HAP-1 (cell line): ENCODE data around the gene D2HGDH.
"Not testable (repeated sequence)": the region's sequence is repeated elsewhere in the genome, so short reads cannot be mapped to it uniquely, and the experiment has no call there.

Experiments
- DNase-seq, 2 experiments: peaks; one replicate each; pipeline ENCODE4 v3.0.0-alpha.2; 2016 to 2020; ENCODE audit warnings: low spot score in 2 of 2
- H3K27me3 ChIP-seq: fragments of 250-450 bp; sonication (Bioruptor Pico); 2 replicates; pipeline ENCODE4 v1.5.1; 2020; ENCODE audit warnings: low read depth, mild to moderate bottlenecking, moderate library complexity
- H3K36me3 ChIP-seq: fragments of 250-450 bp; sonication (Bioruptor Pico); replicated peaks from 2 replicates; pipeline ENCODE4 v1.5.1; 2020; ENCODE audit warnings: mild to moderate bottlenecking
- H3K4me1 ChIP-seq: fragments of 250-450 bp; sonication (Bioruptor Pico); 2 replicates; pipeline ENCODE4 v1.5.1; 2020; ENCODE audit warnings: mild to moderate bottlenecking
- H3K4me3 ChIP-seq: fragments of 250-450 bp; sonication (Bioruptor Pico); 2 replicates; pipeline ENCODE4 v1.5.1; 2020; ENCODE audit warnings: mild to moderate bottlenecking, moderate library complexity
- H3K9me3 ChIP-seq: fragments of 250-450 bp; sonication (Bioruptor Pico); 2 replicates; pipeline ENCODE4 v1.5.1; 2020; ENCODE audit warnings: mild to moderate bottlenecking, moderate library complexity
- in situ Hi-C: fragments of 300-500 bp; cut with MboI; formaldehyde crosslinking; loops from 3 replicates; pipeline ENCODE4 v1.14.3; 2020; ENCODE audit warnings: low sequenced_read_pairs, inconsistent platforms, mixed read lengths

Gene D2HGDH

DNA sequence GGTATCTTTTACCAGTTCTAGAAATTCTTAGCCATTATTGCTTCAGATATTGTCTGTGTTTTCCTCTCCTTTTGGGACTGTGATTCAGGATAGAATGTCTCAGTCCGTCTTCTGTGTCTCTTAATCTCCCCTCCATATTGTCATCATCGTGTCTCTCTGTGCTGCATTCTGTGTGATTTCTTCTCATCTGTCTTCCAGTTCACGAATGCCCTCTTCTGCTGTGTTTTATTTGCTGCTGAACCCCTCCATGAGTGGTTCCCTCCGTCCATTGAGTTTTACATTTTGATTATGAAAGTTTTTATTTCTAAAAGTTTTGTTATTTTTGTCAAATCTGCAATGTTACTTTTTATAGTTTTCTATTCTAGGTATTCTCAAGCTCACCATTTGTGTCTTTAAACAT is 11.7 kb downstream of the D2HGDH start:
- H3K4me1 ChIP-seq: no peaks in the 10 kb centered on the region
- H3K27me3 ChIP-seq: no peaks in the 10 kb centered on the region
- no peak for DNase-seq
- peaks cover 41% of the 10 kb centered on the region for H3K36me3 ChIP-seq
- H3K9me3 ChIP-seq: no peaks in the 10 kb centered on the region
- H3K4me3 ChIP-seq: no peak overlapping the region
- in situ Hi-C loops: no loop called here

GRCh38 chr2:241748468-241749256 is 14.2 kb downstream of the D2HGDH start:
- in situ Hi-C loops: no loop called here
- H3K4me1 ChIP-seq: no peaks in the 10 kb centered on the region
- H3K36me3 ChIP-seq: peaks cover 43% of the 10 kb centered on the region
- H3K4me3 ChIP-seq: no peak overlapping the region
- H3K9me3 ChIP-seq: no peaks in the 10 kb centered on the region
- DNase-seq: no peak
- no peaks in the 10 kb centered on the region for H3K27me3 ChIP-seq

- in situ Hi-C loops: no loop called here
- peaks cover 30% of the 10 kb centered on the region for H3K36me3 ChIP-seq
Measured at GRCh38 chr2:241750076-241750840, 15.8 kb downstream of the D2HGDH start.

GRCh38 chr2:241751152-241751551 is 16.7 kb downstream of the D2HGDH start:
- Histone ChIP-seq H3K4me3 (no peak overlapping the region), H3K36me3 (peaks cover 31% of the 10 kb centered on the region), H3K9me3 (no peaks in the 10 kb centered on the region), H3K27me3 (no peaks in the 10 kb centered on the region), H3K4me1 (no peaks in the 10 kb centered on the region)
- DNase-seq: no peak
- in situ Hi-C loops: no loop called here

More at GRCh38 chr2:241750076-241750840, 15.8 kb downstream of the D2HGDH start:
- no peaks in the 10 kb centered on the region for H3K27me3 ChIP-seq
- no peak overlapping the region for H3K4me3 ChIP-seq
- H3K4me1 ChIP-seq: no peaks in the 10 kb centered on the region
- no peak for DNase-seq
- H3K9me3 ChIP-seq: no peaks in the 10 kb centered on the region

- no peak for DNase-seq
- no peak overlapping the region for H3K4me3 ChIP-seq
- no peaks in the 10 kb centered on the region for H3K4me1 ChIP-seq
- in situ Hi-C loops: no loop called here
- peaks cover 36% of the 10 kb centered on the region for H3K36me3 ChIP-seq
- H3K9me3 ChIP-seq: no peaks in the 10 kb centered on the region
- no peaks in the 10 kb centered on the region for H3K27me3 ChIP-seq
Measured at GRCh38 chr2:241751776-241752175, 17.3 kb downstream of the D2HGDH start.

GRCh38 chr2:241752253-241752652 is 17.8 kb downstream of the D2HGDH start:
- Histone ChIP-seq H3K36me3 (peaks cover 38% of the 10 kb centered on the region), H3K27me3 (no peaks in the 10 kb centered on the region), H3K9me3 (no peaks in the 10 kb centered on the region), H3K4me1 (no peaks in the 10 kb centered on the region), H3K4me3 (no peak overlapping the region)
- in situ Hi-C loops: no loop called here
- no peak for DNase-seq

GRCh38 chr2:241752689-241753276 is 18.4 kb downstream of the D2HGDH start:
- Histone ChIP-seq H3K36me3 (peaks cover 38% of the 10 kb centered on the region), H3K9me3 (no peaks in the 10 kb centered on the region), H3K4me1 (no peaks in the 10 kb centered on the region), H3K27me3 (no peaks in the 10 kb centered on the region), H3K4me3 (no peak overlapping the region)
- in situ Hi-C loops: no loop called here
- no peak for DNase-seq

DNA sequence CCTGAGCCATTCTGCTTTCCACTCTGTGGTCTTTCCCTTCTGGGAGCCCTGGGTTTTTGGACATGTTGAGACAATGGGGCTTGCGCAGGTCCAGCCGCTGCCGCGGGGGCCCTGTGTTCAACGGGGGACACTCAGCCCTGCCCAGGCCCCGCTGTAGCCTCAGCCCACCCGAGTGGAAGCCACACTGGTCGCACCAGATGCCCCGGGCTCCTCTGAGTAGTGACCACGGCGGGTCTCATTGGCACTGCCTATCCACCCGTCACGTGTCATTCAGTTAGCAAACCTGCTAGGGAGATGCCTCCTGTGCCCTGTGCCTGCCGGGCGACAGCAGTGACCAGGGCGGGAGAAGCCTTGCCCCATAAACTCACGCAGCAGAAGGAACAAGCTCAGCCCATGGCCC is 19.1 kb downstream of the D2HGDH start:
- peaks cover 37% of the 10 kb centered on the region for H3K36me3 ChIP-seq
- in situ Hi-C loops: no loop called here
- no peak for DNase-seq

GRCh38 chr2:241754042-241754441 is 19.6 kb downstream of the D2HGDH start:
- H3K4me3 ChIP-seq: no peak overlapping the region
- no peak for DNase-seq
- in situ Hi-C loops: no loop called here
- peaks cover 31% of the 10 kb centered on the region for H3K36me3 ChIP-seq
- no peaks in the 10 kb centered on the region for H3K9me3 ChIP-seq
- no peaks in the 10 kb centered on the region for H3K4me1 ChIP-seq
- H3K27me3 ChIP-seq: no peaks in the 10 kb centered on the region

More for the DNA sequence above, 19.1 kb downstream of the D2HGDH start:
- H3K4me1 ChIP-seq: no peaks in the 10 kb centered on the region
- H3K27me3 ChIP-seq: no peaks in the 10 kb centered on the region
- H3K4me3 ChIP-seq: no peak overlapping the region
- no peaks in the 10 kb centered on the region for H3K9me3 ChIP-seq

DNA sequence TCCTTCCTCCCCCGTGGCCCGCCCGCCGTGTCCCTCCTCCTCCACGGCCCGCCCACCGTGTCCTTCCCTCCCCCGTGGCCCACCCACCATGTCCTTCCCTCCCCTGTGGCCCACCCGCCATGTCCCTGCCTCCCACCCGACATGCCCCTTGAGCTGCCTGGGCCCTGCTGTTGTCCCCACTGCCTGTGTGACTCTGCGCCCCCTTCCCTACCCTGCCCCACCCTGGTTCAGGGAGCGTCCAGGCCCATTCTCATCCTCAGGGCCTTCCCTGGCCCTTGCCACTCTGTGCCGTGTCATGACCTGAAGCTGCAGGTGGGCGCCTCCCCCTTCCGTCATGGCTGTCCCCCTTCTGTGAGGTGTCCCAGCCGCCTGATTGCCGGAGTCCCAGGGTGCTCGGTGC is 20.7 kb downstream of the D2HGDH start:
- Histone ChIP-seq H3K27me3 (no peaks in the 10 kb centered on the region), H3K4me3 (no peak overlapping the region), H3K36me3 (peaks cover 26% of the 10 kb centered on the region), H3K9me3 (no peaks in the 10 kb centered on the region), H3K4me1 (no peaks in the 10 kb centered on the region)
- in situ Hi-C loops: no loop called here
- no peak for DNase-seq

- Histone ChIP-seq H3K4me3 (no peak overlapping the region), H3K27me3 (no peaks in the 10 kb centered on the region), H3K36me3 (peaks cover 27% of the 10 kb centered on the region), H3K4me1 (no peaks in the 10 kb centered on the region), H3K9me3 (no peaks in the 10 kb centered on the region)
- in situ Hi-C loops: no loop called here
- no peak for DNase-seq
Measured at GRCh38 chr2:241755777-241756176, 21.3 kb downstream of the D2HGDH start.

GRCh38 chr2:241759067-241759807 is 24.8 kb downstream of the D2HGDH start:
- Histone ChIP-seq H3K36me3 (peaks cover 24% of the 10 kb centered on the region), H3K27me3 (no peaks in the 10 kb centered on the region)
- in situ Hi-C loops: no loop called here

DNA sequence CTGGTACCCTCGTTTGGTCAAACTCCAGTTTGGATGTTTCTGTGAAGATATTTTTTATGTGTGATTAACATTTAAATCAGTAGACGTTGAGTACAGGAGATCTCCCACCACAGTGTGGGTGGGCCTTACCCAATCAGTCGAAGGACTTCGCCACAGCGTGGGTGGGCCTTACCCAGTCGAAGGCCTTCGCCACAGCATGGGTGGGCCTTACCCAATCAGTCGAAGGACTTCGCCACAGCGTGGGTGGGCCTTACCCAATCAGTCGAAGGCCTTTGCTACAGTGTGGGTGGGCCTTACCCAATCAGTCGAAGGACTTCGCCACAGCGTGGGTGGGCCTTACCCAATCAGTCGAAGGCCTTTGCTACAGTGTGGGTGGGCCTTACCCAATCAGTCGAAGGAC is 25.5 kb downstream of the D2HGDH start:
- H3K36me3 ChIP-seq: peaks cover 24% of the 10 kb centered on the region
- H3K9me3 ChIP-seq, H3K27me3 ChIP-seq, in situ Hi-C loops, H3K4me1 ChIP-seq, DNase-seq, H3K4me3 ChIP-seq: not testable (repeated sequence)

More at GRCh38 chr2:241759067-241759807, 24.8 kb downstream of the D2HGDH start:
- DNase-seq: no peak
- no peaks in the 10 kb centered on the region for H3K9me3 ChIP-seq
- H3K4me3 ChIP-seq: no peak overlapping the region
- H3K4me1 ChIP-seq: no peaks in the 10 kb centered on the region
